ENCODE data around the gene RARA.
"Not testable (repeated sequence)": the region's sequence is repeated elsewhere in the genome, so short reads cannot be mapped to it uniquely, and the experiment has no call there.

RARA gene

DNA sequence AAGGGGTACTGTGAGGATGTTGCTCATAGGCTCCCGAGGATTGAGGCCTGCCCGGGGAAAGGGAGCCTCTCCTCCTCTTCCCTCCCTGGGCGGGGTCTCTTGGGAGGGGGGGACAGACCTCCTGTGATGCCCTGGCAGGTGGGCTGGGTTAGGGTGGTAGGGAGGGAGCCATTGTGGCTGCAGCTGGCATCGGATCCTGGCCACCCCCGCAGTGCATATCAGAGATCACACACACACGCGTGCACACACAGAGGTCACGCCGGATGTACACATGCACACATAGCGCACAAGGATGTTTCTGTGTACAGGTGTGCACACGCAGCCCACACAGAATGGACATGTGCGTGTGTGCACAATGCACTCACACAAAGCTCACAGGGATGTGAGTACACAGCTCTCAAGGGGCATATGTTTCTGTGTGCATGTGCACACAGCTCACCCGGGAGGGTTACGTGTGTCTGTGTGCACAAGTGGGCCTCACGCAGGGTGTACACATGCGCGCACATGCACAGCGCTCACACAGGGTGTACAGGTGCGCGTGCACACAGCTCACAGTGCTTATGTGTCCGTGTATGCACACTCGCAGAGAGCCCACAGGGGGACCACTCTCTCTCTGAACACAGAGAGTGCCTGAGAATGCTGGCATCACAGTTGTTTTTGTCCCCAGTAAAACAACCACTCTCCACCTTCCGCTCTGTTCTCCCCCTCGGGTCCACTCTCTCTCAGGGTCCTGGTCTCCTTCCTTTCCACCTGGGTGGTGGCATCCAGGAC lies 53.1 kb downstream of the RARA start:
- no peak overlapping the region for H2AFZ ChIP-seq (ENCODE audit: low read length, unreplicated experiment)
- no peaks in the 10 kb centered on the region for H3K79me2 ChIP-seq (ENCODE audit: control insufficient read depth, insufficient read depth, low read length, unreplicated experiment)
- peaks cover 8% of the 10 kb centered on the region for H3K4me1 ChIP-seq (ENCODE audit: control insufficient read depth, insufficient read depth, low read length, unreplicated experiment)
- H3K4me3 ChIP-seq (ENCODE audit: low read depth, low read length) = peak overlapping the region; percentile 93
- no peaks in the 10 kb centered on the region for H3K27me3 ChIP-seq (ENCODE audit: insufficient read depth, low read length)
- H3K36me3 ChIP-seq (ENCODE audit: insufficient read depth, low read length) = no peaks in the 10 kb centered on the region
- H3K27ac ChIP-seq (ENCODE audit: low read depth, low read length) = no peak overlapping the region

DNA sequence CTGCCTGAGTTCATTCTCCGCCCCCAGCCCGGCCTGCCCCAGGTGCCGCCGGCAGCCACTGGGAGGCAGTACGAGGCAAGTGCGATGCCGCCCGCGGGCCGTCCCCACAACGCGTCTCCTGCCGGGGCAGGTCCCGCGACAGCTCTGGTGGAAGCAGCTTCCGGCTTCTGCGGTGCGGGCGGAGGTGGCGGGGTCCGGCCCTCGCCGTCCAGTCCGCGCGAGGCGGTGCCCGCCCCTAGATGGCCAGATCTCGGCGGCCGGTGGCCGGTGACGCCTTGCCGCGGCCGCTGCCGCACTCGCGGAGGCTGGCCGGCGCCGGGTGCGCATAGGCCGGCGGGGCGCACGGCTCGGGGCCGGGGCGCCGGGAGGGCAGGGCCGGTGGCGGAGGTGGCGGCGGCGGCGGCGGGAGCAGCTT lies 53.7 kb downstream of the RARA start:
- H2AFZ ChIP-seq (ENCODE audit: low read length, unreplicated experiment) = peak overlapping the region; percentile 56
- H3K79me2 ChIP-seq (ENCODE audit: control insufficient read depth, insufficient read depth, low read length, unreplicated experiment) = no peaks in the 10 kb centered on the region
- no peaks in the 10 kb centered on the region for H3K36me3 ChIP-seq (ENCODE audit: insufficient read depth, low read length)
- H3K27me3 ChIP-seq (ENCODE audit: insufficient read depth, low read length) = no peaks in the 10 kb centered on the region
- H3K27ac ChIP-seq (ENCODE audit: low read depth, low read length) = no peak overlapping the region
- peak overlapping the region; percentile 93 for H3K4me3 ChIP-seq (ENCODE audit: low read depth, low read length)
- H3K4me1 ChIP-seq (ENCODE audit: control insufficient read depth, insufficient read depth, low read length, unreplicated experiment) = peaks cover 8% of the 10 kb centered on the region

- peaks cover 8% of the 10 kb centered on the region for H3K4me1 ChIP-seq (ENCODE audit: control insufficient read depth, insufficient read depth, low read length, unreplicated experiment)
- H2AFZ ChIP-seq (ENCODE audit: low read length, unreplicated experiment) = peak overlapping the region; percentile 56
- no peaks in the 10 kb centered on the region for H3K36me3 ChIP-seq (ENCODE audit: insufficient read depth, low read length)
- H3K79me2 ChIP-seq (ENCODE audit: control insufficient read depth, insufficient read depth, low read length, unreplicated experiment) = no peaks in the 10 kb centered on the region
- no peaks in the 10 kb centered on the region for H3K27me3 ChIP-seq (ENCODE audit: insufficient read depth, low read length)
- no peak overlapping the region for H3K27ac ChIP-seq (ENCODE audit: low read depth, low read length)
- H3K4me3 ChIP-seq (ENCODE audit: low read depth, low read length) = peak overlapping the region; percentile 93
Observed at GRCh38 chr17:40363111-40363827, 54.3 kb downstream of the RARA start.

GRCh38 chr17:40364121-40364861 lies 55.3 kb downstream of the RARA start, which contains the start of gene GJD3:
Gene GJD3 (minus strand): TSS chr17:40364737. CDS start chr17:40363815, 922 bp downstream.
- Histone ChIP-seq H3K27me3 (ENCODE audit: insufficient read depth, low read length) (no peaks in the 10 kb centered on the region), H3K4me3 (ENCODE audit: low read depth, low read length) (peak within 1 kb of the TSS; percentile 93), H3K79me2 (ENCODE audit: control insufficient read depth, insufficient read depth, low read length, unreplicated experiment) (no peaks in the 10 kb centered on the region), H3K4me1 (ENCODE audit: control insufficient read depth, insufficient read depth, low read length, unreplicated experiment) (peaks cover 5% of the 10 kb centered on the region), H3K27ac (ENCODE audit: low read depth, low read length) (no peak within 1 kb of the TSS), H3K36me3 (ENCODE audit: insufficient read depth, low read length) (no peaks in the 10 kb centered on the region), H2AFZ (ENCODE audit: low read length, unreplicated experiment) (no peak within 1 kb of the TSS)

- Histone ChIP-seq H3K79me2 (ENCODE audit: control insufficient read depth, insufficient read depth, low read length, unreplicated experiment) (no peaks in the 10 kb centered on the region), H3K4me1 (ENCODE audit: control insufficient read depth, insufficient read depth, low read length, unreplicated experiment) (peaks cover 5% of the 10 kb centered on the region), H3K4me3 (ENCODE audit: low read depth, low read length) (peak overlapping the region; percentile 93; the same call in 1 of the 2 replicates), H3K27ac (ENCODE audit: low read depth, low read length) (no peak overlapping the region), H2AFZ (ENCODE audit: low read length, unreplicated experiment) (no peak overlapping the region), H3K27me3 (ENCODE audit: insufficient read depth, low read length) (no peaks in the 10 kb centered on the region), H3K36me3 (ENCODE audit: insufficient read depth, low read length) (no peaks in the 10 kb centered on the region)
Observed at GRCh38 chr17:40364906-40365305, 55.9 kb downstream of the RARA start.

GRCh38 chr17:40366076-40366860 lies 57.3 kb downstream of the RARA start:
- H3K4me3 ChIP-seq (ENCODE audit: low read depth, low read length) = no peak overlapping the region
- no peak overlapping the region for H2AFZ ChIP-seq (ENCODE audit: low read length, unreplicated experiment)
- H3K4me1 ChIP-seq (ENCODE audit: control insufficient read depth, insufficient read depth, low read length, unreplicated experiment) = peaks cover 5% of the 10 kb centered on the region
- H3K36me3 ChIP-seq (ENCODE audit: insufficient read depth, low read length) = no peaks in the 10 kb centered on the region
- H3K79me2 ChIP-seq (ENCODE audit: control insufficient read depth, insufficient read depth, low read length, unreplicated experiment) = no peaks in the 10 kb centered on the region
- H3K27ac ChIP-seq (ENCODE audit: low read depth, low read length) = no peak overlapping the region
- H3K27me3 ChIP-seq (ENCODE audit: insufficient read depth, low read length) = no peaks in the 10 kb centered on the region

DNA sequence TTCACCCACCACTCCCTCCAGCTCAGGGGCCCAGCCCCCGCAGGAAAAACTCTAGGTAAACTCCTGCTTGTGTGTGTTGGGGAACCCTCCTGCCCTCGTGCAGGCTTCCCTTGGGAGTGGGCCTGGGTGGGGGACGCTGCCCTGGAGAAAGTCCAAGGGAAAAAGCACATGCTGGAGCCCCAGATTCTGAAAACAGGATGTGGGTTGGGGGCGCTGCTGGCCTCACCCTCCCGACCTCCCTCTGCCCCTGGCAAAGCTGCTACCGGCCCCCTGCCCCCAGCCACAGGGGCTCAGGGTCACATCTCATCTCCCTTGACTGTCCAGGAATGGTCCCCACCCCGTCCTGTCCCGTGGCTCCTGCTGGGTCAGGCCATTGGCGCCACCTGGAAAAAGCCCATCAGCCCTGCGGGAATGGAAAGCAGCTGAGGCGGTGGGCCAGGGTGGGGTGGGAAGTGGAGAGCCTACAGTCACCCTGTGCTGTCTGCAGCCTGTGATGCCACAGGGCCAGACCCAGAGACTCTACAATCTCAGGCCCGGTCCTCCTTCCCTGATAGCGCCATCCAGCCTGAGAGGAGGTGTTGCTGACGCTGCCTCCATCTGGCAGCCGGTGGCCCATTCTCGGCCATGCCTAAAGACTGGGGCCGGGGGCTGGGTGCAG lies 58.0 kb downstream of the RARA start:
- Histone ChIP-seq H3K4me1 (ENCODE audit: control insufficient read depth, insufficient read depth, low read length, unreplicated experiment) (peaks cover 6% of the 10 kb centered on the region), H3K27ac (ENCODE audit: low read depth, low read length) (no peak overlapping the region)

GRCh38 chr17:40367728-40368127 lies 58.7 kb downstream of the RARA start:
- H3K79me2 ChIP-seq (ENCODE audit: control insufficient read depth, insufficient read depth, low read length, unreplicated experiment); H3K27me3 ChIP-seq (ENCODE audit: insufficient read depth, low read length); H3K36me3 ChIP-seq (ENCODE audit: insufficient read depth, low read length); H3K27ac ChIP-seq (ENCODE audit: low read depth, low read length); H3K4me3 ChIP-seq (ENCODE audit: low read depth, low read length); H2AFZ ChIP-seq (ENCODE audit: low read length, unreplicated experiment): not testable (repeated sequence)
- H3K4me1 ChIP-seq (ENCODE audit: control insufficient read depth, insufficient read depth, low read length, unreplicated experiment) = peaks cover 12% of the 10 kb centered on the region

More for the DNA sequence above, 58.0 kb downstream of the RARA start:
- H3K79me2 ChIP-seq (ENCODE audit: control insufficient read depth, insufficient read depth, low read length, unreplicated experiment) = no peaks in the 10 kb centered on the region
- H3K36me3 ChIP-seq (ENCODE audit: insufficient read depth, low read length) = no peaks in the 10 kb centered on the region
- no peak overlapping the region for H2AFZ ChIP-seq (ENCODE audit: low read length, unreplicated experiment)
- no peak overlapping the region for H3K4me3 ChIP-seq (ENCODE audit: low read depth, low read length)
- H3K27me3 ChIP-seq (ENCODE audit: insufficient read depth, low read length) = no peaks in the 10 kb centered on the region

- Histone ChIP-seq H3K36me3 (ENCODE audit: insufficient read depth, low read length) (no peaks in the 10 kb centered on the region), H3K4me1 (ENCODE audit: control insufficient read depth, insufficient read depth, low read length, unreplicated experiment) (peaks cover 17% of the 10 kb centered on the region), H3K27me3 (ENCODE audit: insufficient read depth, low read length) (no peaks in the 10 kb centered on the region), H3K79me2 (ENCODE audit: control insufficient read depth, insufficient read depth, low read length, unreplicated experiment) (no peaks in the 10 kb centered on the region), H2AFZ (ENCODE audit: low read length, unreplicated experiment) (no peak overlapping the region), H3K27ac (ENCODE audit: low read depth, low read length) (no peak overlapping the region), H3K4me3 (ENCODE audit: low read depth, low read length) (no peak overlapping the region)
Observed at GRCh38 chr17:40369923-40370322, 60.9 kb downstream of the RARA start.

All from ACC112 (cell line).